GM19452 (cell line): ENCODE results near the gene HARBI1.

Experiments
- ATAC-seq: cut with Tn5 transposase; IDR thresholded peaks from one replicate; pipeline ENCODE4 v1.9.1; 2021; ENCODE audit not compliant: unreplicated experiment

The HARBI1 gene

DNA sequence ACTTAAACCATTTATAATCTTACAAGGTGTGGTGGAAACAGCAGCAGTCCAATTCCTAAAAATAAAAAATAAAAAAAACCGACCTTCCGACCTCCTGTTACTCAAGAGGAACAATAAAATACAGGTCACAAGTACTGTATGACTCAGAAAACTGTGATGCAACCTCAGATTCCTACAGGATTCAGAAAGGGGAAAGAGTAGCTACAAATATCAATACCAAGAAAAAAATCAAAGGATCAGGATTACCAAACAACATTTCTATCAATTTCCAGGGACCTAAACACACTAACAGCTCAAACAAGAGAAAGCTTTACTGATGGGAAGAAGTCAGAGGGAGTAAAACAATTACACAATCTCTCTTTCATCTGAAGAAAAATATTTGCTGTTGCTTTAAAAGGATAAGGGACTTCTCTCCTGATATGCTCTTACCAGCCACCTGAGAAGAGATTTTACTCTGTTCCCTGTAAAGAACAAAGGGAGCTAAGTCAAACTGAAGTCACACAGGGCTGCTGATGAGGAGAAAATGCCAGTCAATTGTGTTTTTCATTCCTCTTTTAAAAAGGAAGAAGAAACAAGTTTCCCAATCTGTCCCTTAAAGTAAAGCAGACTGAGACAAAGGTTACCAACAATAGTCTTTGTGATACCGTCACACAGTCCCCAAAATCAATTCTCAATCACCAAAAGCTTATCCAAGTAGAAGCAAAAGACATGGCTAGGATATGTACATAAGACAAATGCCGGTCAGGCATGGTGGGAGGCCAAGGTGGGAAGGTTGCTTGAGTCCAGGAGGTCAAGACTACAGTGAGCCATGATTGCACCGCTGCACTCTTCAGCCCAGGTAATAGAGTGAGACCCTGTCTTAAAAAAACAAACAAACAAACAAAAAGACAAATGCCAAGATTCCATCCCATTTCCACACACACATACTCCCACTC lies 62.5 kb downstream of the HARBI1 start:
- no peak for ATAC-seq

DNA sequence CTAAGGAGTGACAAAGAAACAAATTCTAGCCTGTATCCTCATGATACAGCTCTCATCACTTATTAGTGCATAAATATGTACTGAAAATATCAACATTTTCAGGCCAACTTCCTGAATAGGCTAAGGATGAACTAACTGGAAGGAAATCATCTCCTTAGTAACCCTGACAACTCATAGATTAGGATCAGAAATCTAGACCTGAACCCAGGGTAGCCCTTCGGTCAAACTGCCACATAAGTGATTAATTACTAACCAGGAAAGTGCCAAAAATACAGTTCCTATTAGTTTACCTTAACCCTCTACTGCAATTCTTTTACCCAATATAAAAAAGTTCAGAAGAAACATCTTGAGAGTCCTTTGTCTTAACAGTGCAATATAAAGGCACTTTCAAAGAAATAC lies 63.2 kb downstream of the HARBI1 start:
- no peak for ATAC-seq
